Esophagus muscularis mucosa (tissue), 4 donors: ENCODE measurements around the gene SNAPC4. TPM values are rescaled to one million over a fixed set of nuclear protein-coding genes. Genes with fewer than 3 reads are reported as not detected.
A peak's percentile ranks its signal among the peaks of the same experiment; 100 is the strongest.

Experiments
- DNase-seq: peaks from one replicate; pipeline ENCODE4 v3.0.0-alpha.2; 2017; ENCODE audit errors: extremely low spot score
- H3K27ac ChIP-seq, 4 donors: fragments of 200-600 bp; sonication (generic); replicated peaks in 1 of 4; 1 replicate in 3 of 4; 2 replicates in 1 of 4; pipeline ENCODE4 v1.5.1; 2016 to 2019; ENCODE audit warnings: mild to moderate bottlenecking in 1 of 4
- H3K27me3 ChIP-seq, 4 donors: fragments of 200-600 bp; sonication (generic); one replicate each; pipeline versions ENCODE4 v1.5.1 to v1.6.0; 2016 to 2019
- H3K36me3 ChIP-seq, 4 donors: fragments of 200-600 bp; sonication (generic); one replicate each; pipeline ENCODE4 v1.5.1; 2016 to 2019
- H3K4me1 ChIP-seq, 4 donors: fragments of 200-600 bp; sonication (generic); one replicate each; pipeline ENCODE4 v1.5.1; 2016 to 2019
- H3K4me3 ChIP-seq, 4 donors: fragments of 200-600 bp; sonication (generic); 1 replicate in 2 of 4; 2 replicates in 2 of 4; pipeline ENCODE4 v1.5.1; 2016 to 2019; ENCODE audit warnings: mild to moderate bottlenecking in 4 of 4, moderate library complexity in 1 of 4
- H3K9me3 ChIP-seq, 4 donors: fragments of 200-600 bp; sonication (generic); 1 replicate in 3 of 4; 2 replicates in 1 of 4; pipeline ENCODE4 v1.5.1; 2016 to 2019
- CTCF ChIP-seq, 3 experiments: fragments of 200-600 bp in 2 of 3; fragments of 450-650 bp in 1 of 3; sonication (generic) in 2 of 3; IDR thresholded peaks; one replicate each; pipeline ENCODE4 v1.5.1; 2017 to 2019; ENCODE audit warnings: antibody characterized with exemption in 3 of 3, mild to moderate bottlenecking in 2 of 3, moderate library complexity in 1 of 3
- EP300 ChIP-seq: sonication (generic); formaldehyde crosslinking; IDR thresholded peaks from one replicate; pipeline ENCODE4 v1.6.1; 2017; ENCODE audit warnings: antibody characterized with exemption
- POLR2A ChIP-seq: fragments of 450-650 bp; IDR thresholded peaks from one replicate; pipeline ENCODE4 v1.6.1; 2017; ENCODE audit warnings: antibody characterized with exemption, moderate library complexity, mild to moderate bottlenecking, low read depth
- POLR2AphosphoS5 ChIP-seq, 2 donors: sonication (generic); formaldehyde crosslinking; IDR thresholded peaks; one replicate each; pipeline ENCODE4 v1.6.1; 2017; ENCODE audit warnings: antibody characterized with exemption in 2 of 2
- WGBS: methylation state at CpG from one replicate; pipeline ENCODE4 v1.1.5; 2018; 5-methylcytosine and 5-hydroxymethylcytosine counted together
- intact Hi-C: fragments of 100-400 bp; cut with DNase I; formaldehyde crosslinking; loops from one replicate; pipeline ENCODE4 v1.15.1; 2023
- total RNA-seq, 4 donors: library from RNA; depleted of rRNA; stranded (reverse); fragments of >200 nt; gene quantifications; one replicate each; pipeline versions ENCODE4 v1.1.0 to v1.2.1, GENCODE V29; 2016

The SNAPC4 gene
- total RNA-seq, 4 donors from 2014 or later: 3.3 to 8.4 (median 4.9) TPM

- TF ChIP-seq POLR2A (no peak), CTCF (IDR thresholded peaks at IDR 0.05) (no peak), POLR2AphosphoS5 (IDR thresholded peaks at IDR 0.05) (no peak), EP300 (no peak)
- Histone ChIP-seq H3K9me3 (no peaks in the 10 kb centered on the region), H3K36me3 (peaks cover 20 to 68% (median 55%) of the 10 kb centered on the region in 4 donors), H3K27ac (peak overlapping the region in 3 of 4 donors; percentile 80 to 81 (median 80)), H3K4me3 (peak overlapping the region; percentile 78 to 99 (median 92)), H3K27me3 (no peaks in the 10 kb centered on the region), H3K4me1 (peaks cover 33 to 59% (median 41%) of the 10 kb centered on the region in 4 donors)
- WGBS: 60% methylated on average over 29 of the region's 37 CpGs
- no peak for DNase-seq
- intact Hi-C loops: loop anchor here (5.0 kb wide), 1 partner anchor 39 kb away; no protein-coding TSS in a partner anchor
These were observed 38.0 kb upstream of the SNAPC4 start for GRCh38 chr9:136437839-136438547.

- Histone ChIP-seq H3K4me3 (peak overlapping the region; percentile 78 to 99 (median 92)), H3K27me3 (no peaks in the 10 kb centered on the region), H3K27ac (no peak overlapping the region), H3K36me3 (peaks cover 16 to 68% (median 55%) of the 10 kb centered on the region in 4 donors), H3K4me1 (peaks cover 33 to 59% (median 41%) of the 10 kb centered on the region in 4 donors), H3K9me3 (no peaks in the 10 kb centered on the region)
- TF ChIP-seq POLR2AphosphoS5 (IDR thresholded peaks at IDR 0.05): no peak
- TF ChIP-seq POLR2A: no peak
- TF ChIP-seq CTCF (IDR thresholded peaks at IDR 0.05): no peak
- TF ChIP-seq EP300: no peak
- intact Hi-C loops: loop anchor here (5.0 kb wide), 1 partner anchor 40 kb away; no protein-coding TSS in a partner anchor
- 51% methylated on average over 4 of the region's 8 CpGs for WGBS
- no peak for DNase-seq
These were observed 37.5 kb upstream of the SNAPC4 start for GRCh38 chr9:136437430-136437829.

- TF ChIP-seq CTCF (IDR thresholded peaks at IDR 0.05) (no peak), EP300 (no peak), POLR2A (no peak), POLR2AphosphoS5 (IDR thresholded peaks at IDR 0.05) (no peak)
- H3K4me1 ChIP-seq: peaks cover 33 to 59% (median 41%) of the 10 kb centered on the region in 4 donors
- no peaks in the 10 kb centered on the region for H3K27me3 ChIP-seq
- H3K27ac ChIP-seq: no peak overlapping the region
- H3K9me3 ChIP-seq: no peaks in the 10 kb centered on the region
- H3K36me3 ChIP-seq: peaks cover 3 to 63% (median 49%) of the 10 kb centered on the region in 4 donors
- DNase-seq: no peak
- no peak overlapping the region for H3K4me3 ChIP-seq
- intact Hi-C loops: loop anchor here (5.0 kb wide), 1 partner anchor 41 kb away; no protein-coding TSS in a partner anchor
- WGBS: 94% methylated on average over 23 of the region's 25 CpGs
These were observed 36.2 kb upstream of the SNAPC4 start for GRCh38 chr9:136436055-136436634.

- peaks cover 26 to 49% (median 32%) of the 10 kb centered on the region in 4 donors for H3K4me1 ChIP-seq
- H3K27ac ChIP-seq: no peak overlapping the region
- no peak overlapping the region for H3K4me3 ChIP-seq
- intact Hi-C loops: loop anchor here (5.0 kb wide), 1 partner anchor 43 kb away; no protein-coding TSS in a partner anchor
- no peaks in the 10 kb centered on the region for H3K27me3 ChIP-seq
- H3K9me3 ChIP-seq: no peaks in the 10 kb centered on the region
- peaks cover 10 to 69% (median 56%) of the 10 kb centered on the region in 4 donors for H3K36me3 ChIP-seq
- DNase-seq: no peak
- WGBS: 96% methylated on average over 14 of the region's 17 CpGs
- no peak for TF ChIP-seq POLR2AphosphoS5 (IDR thresholded peaks at IDR 0.05)
These were observed 34.7 kb upstream of the SNAPC4 start for GRCh38 chr9:136434580-136435169.
